K562 treated with DMSO at 1 percent for 24 hours (cell line): ENCODE data around the gene APOBEC2. TPM values are rescaled to one million over a fixed set of nuclear protein-coding genes. Genes with fewer than 3 reads are reported as not detected.

Experiments used
- total RNA-seq: library from RNA; unstranded; fragments of 300-600 nt; gene quantifications from 2 replicates; pipeline ENCODE4 v1.2.3, GENCODE V29; 2022; ENCODE audit warnings: low read depth; ENCODE audit not compliant: insufficient read depth

APOBEC2 gene
- total RNA-seq: not detected in 2 replicates

GRCh38 chr6:41053041-41053440 is at the start of gene APOBEC2:
Gene APOBEC2 (plus strand): TSS chr6:41053202. CDS start chr6:41053348, 146 bp downstream.

DNA sequence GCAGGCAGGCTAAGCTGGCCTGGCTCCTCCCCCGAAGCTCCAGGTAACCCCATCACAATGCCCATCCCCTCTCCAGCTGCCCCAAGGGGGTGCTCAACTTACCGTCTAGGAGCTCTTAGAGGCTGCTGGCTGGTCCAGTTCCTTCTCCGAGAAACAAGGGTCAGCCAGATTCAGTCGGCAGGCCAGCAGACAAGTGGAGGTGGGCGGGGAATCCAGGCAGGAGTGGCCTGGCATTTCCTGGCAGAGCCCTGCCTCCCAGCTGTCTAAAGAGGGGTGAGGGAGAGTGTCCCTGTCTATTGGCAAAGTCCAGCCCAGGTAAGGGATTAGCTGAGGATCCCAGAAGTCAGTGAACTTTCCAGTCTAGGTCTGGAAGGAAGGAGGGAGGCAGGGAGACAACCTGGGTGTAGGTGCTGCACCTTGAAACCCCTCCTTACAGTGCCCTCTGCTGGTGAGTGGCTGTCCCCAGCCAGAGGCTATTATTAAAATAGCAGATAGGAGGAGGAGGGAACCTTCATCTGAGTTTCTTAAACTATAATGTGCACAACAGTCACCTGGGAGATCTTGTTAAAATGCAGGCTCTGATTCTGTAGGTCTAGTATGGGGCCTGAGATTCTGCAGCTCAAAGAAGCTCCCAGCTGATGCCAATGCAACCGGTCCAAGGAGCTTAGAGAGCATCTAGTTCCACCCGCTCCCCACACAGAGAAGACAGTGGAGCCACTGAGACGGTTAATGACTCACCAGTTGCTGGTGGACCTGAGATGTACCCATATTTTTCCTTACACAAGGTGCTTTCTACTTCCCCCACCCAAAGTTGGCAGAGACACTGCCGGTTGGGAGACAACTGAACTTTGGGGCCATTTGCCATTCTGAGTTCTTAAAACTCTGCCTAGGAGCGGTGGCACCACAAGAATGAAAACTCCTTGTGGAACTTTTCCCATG is 13.7 kb upstream of the APOBEC2 start, which contains the start of gene UNC5CL:
Gene UNC5CL (minus strand): TSS at position 162 of the 939 bp plus-strand sequence. CDS start 4,147 bp downstream, outside the sequence.

GRCh38 chr6:41042226-41043055 is 10.6 kb upstream of the APOBEC2 start, which contains the start of gene TSPO2:
Gene TSPO2 (plus strand): TSS chr6:41042467. CDS start chr6:41042986, 519 bp downstream.

GRCh38 chr6:41071923-41072835 is 19.2 kb downstream of the APOBEC2 start, which contains the start of gene OARD1:
Gene OARD1 (minus strand): TSS chr6:41072356. CDS start chr6:41071634, 722 bp downstream.

DNA sequence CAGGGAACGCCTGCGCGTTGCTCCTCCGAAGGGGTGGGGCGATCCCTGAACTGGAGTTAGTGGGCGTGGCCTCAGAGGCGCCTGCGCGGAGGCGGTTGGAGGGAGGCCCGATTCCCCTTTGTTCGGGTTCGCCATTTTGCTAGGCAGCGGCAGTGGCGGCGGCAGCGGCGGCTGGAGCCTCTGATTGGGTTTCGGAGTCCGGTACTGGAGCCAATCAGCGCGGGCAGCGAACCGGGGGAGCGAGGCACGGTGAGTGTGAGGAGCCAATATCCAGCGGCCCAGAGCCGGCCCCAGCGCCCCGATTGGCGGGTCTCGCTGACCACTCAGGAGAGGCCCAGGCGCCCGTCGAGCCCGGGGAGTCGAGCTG is 19.8 kb downstream of the APOBEC2 start, which contains the start of gene NFYA:
Gene NFYA (plus strand): TSS at position 139 of the 367 bp plus-strand sequence. CDS start 6,116 bp downstream, outside the sequence.

Other genes with a start within 250 kb of the APOBEC2 start
- gene UNC5CL, start 14.0 kb upstream of the APOBEC2 start, total RNA-seq: 1.8 and 1.9 TPM in 2 replicates
- gene TSPO2, start 10.7 kb upstream of the APOBEC2 start, total RNA-seq: not detected in 2 replicates
- 25.2 and 26.1 TPM in 2 replicates for gene OARD1, start 19.2 kb downstream of the APOBEC2 start, total RNA-seq
- gene NFYA, start 19.8 kb downstream of the APOBEC2 start, total RNA-seq: 14.2 and 20.0 TPM in 2 replicates
- gene TREML1, start 101.1 kb downstream of the APOBEC2 start, total RNA-seq: not detected in 2 replicates
- not detected in 2 replicates for gene TREM2, start 109.9 kb downstream of the APOBEC2 start, total RNA-seq
- gene TREML2, start 147.9 kb downstream of the APOBEC2 start, total RNA-seq: 1.9 TPM in 2 replicates
- gene TREML4, start 175.1 kb downstream of the APOBEC2 start, total RNA-seq: not detected in 2 replicates
- gene TREM1, start 233.5 kb downstream of the APOBEC2 start, total RNA-seq: not detected in 2 replicates